Endothelial cell of umbilical vein (primary cell): ENCODE data around the gene NOSIP. TPM values are rescaled to one million over a fixed set of nuclear protein-coding genes. Genes with fewer than 3 reads are reported as not detected.

Source experiments
- BruUV-seq: library from RNA; stranded (reverse); fragments of 400-500 nt; replicated peaks from 2 replicates; lab custom pipeline; 2021; lab: Mats Ljungman, UMichigan
- CTCF ChIA-PET: fragments of 300-600, 350-600 bp; sonication (Branson Sonifier 250); formaldehyde crosslinking; loops from one replicate; lab custom pipeline; 2021; ENCODE audit warnings: antibody characterized with exemption, inconsistent platforms; lab: Charles Lee
- POLR2A ChIA-PET: fragments of 300-600, 350-600 bp; sonication (Branson Sonifier 250); formaldehyde crosslinking; loops from one replicate; lab custom pipeline; 2021; ENCODE audit warnings: antibody characterized with exemption, inconsistent platforms; lab: Charles Lee
- DNase-seq: peaks from one replicate; pipeline ENCODE4 v3.0.0-alpha.2; 2011; ENCODE audit warnings: low read depth, low spot score
- FAIRE-seq: peaks from 2 replicates; lab custom pipeline; 2011; peaks lifted over from hg19 to GRCh38; lab: Jason Lieb, UNC
- H2AFZ ChIP-seq: 2 replicates; pipeline ENCODE4 v1.6.0; 2012; ENCODE audit warnings: low read depth, low read length, control low read depth, inconsistent platforms
- H3K27ac ChIP-seq: 2 replicates; pipeline ENCODE4 v1.5.1; 2011; ENCODE audit warnings: low read depth, mild to moderate bottlenecking, control low read depth, low read length, moderate library complexity; ENCODE audit not compliant: insufficient read depth
- H3K27me3 ChIP-seq, 2 experiments: 2 replicates each; pipeline versions ENCODE4 v1.6.0 to v1.6.1; 2011; ENCODE audit warnings: low read length in 2 of 2, mixed read lengths in 1 of 2; ENCODE audit not compliant: control insufficient read depth in 2 of 2, insufficient read depth in 2 of 2
- H3K36me3 ChIP-seq, 2 experiments: 2 replicates in 1 of 2; 3 replicates in 1 of 2; pipeline ENCODE4 v1.5.1; 2011; ENCODE audit warnings: low read length in 2 of 2, mild to moderate bottlenecking in 1 of 2, moderate library complexity in 1 of 2; ENCODE audit not compliant: control insufficient read depth in 2 of 2, insufficient read depth in 2 of 2; ENCODE audit errors: extremely low read depth in 1 of 2
- H3K4me1 ChIP-seq: 3 replicates; pipeline ENCODE4 v1.5.1; 2011; ENCODE audit warnings: mild to moderate bottlenecking, low read length; ENCODE audit not compliant: control insufficient read depth, insufficient read depth; ENCODE audit errors: extremely low read depth
- H3K4me2 ChIP-seq: 2 replicates; pipeline ENCODE4 v1.6.1; 2011; ENCODE audit warnings: low read length, control low read depth, mixed read lengths; ENCODE audit not compliant: insufficient read depth
- H3K4me3 ChIP-seq, 3 experiments: fragments of 200-600 bp in 1 of 3; sonication (generic), shearing (Covaris generic) in 1 of 3; replicated peaks in 1 of 3; 2 replicates each; pipeline ENCODE4 v1.5.1; 2011 to 2016; ENCODE audit warnings: control low read depth in 3 of 3, low read length in 3 of 3, mild to moderate bottlenecking in 2 of 3, inconsistent platforms in 1 of 3, low read depth in 1 of 3, moderate library complexity in 1 of 3; ENCODE audit not compliant: insufficient read depth in 1 of 3
- H3K79me2 ChIP-seq: 2 replicates; pipeline ENCODE4 v1.6.0; 2012; ENCODE audit warnings: low read length, inconsistent platforms; ENCODE audit not compliant: control insufficient read depth, insufficient read depth
- H3K9ac ChIP-seq: replicated peaks from 2 replicates; pipeline ENCODE3; 2011; ENCODE audit warnings: low read length, control low read depth; ENCODE audit not compliant: insufficient read depth; ENCODE audit errors: extremely low read depth
- H3K9me1 ChIP-seq: replicated peaks from 3 replicates; pipeline ENCODE4 v1.6.0; 2011; ENCODE audit warnings: mild to moderate bottlenecking, low read length; ENCODE audit not compliant: control insufficient read depth, insufficient read depth; ENCODE audit errors: extremely low read depth
- H3K9me3 ChIP-seq: replicated peaks from 2 replicates; pipeline ENCODE4 v1.5.1; 2012; ENCODE audit warnings: low read length, inconsistent platforms; ENCODE audit not compliant: control insufficient read depth, insufficient read depth
- H4K20me1 ChIP-seq: replicated peaks from 2 replicates; pipeline ENCODE3; 2011; ENCODE audit warnings: mild to moderate bottlenecking, low read length; ENCODE audit not compliant: control insufficient read depth, insufficient read depth; ENCODE audit errors: extremely low read depth
- EZH2 ChIP-seq: IDR thresholded peaks from 2 replicates; pipeline ENCODE4 v1.6.1; 2012; ENCODE audit warnings: borderline replicate concordance, low read depth, mild to moderate bottlenecking, moderate library complexity, low read length, inconsistent platforms; ENCODE audit not compliant: severe bottlenecking
- FOS ChIP-seq: IDR thresholded peaks from 2 replicates; pipeline ENCODE4 v1.6.1; 2011; ENCODE audit warnings: mild to moderate bottlenecking, low read length, moderate library complexity, borderline replicate concordance; ENCODE audit not compliant: insufficient read depth
- GATA2 ChIP-seq: IDR thresholded peaks from 2 replicates; pipeline ENCODE4 v1.7.0; 2011; ENCODE audit warnings: low read depth, mild to moderate bottlenecking, moderate library complexity, mixed read lengths, low read length; ENCODE audit not compliant: insufficient read length, insufficient read depth
- JUN ChIP-seq: IDR thresholded peaks from 2 replicates; pipeline ENCODE4 v1.6.1; 2011; ENCODE audit warnings: borderline replicate concordance, low read depth; ENCODE audit not compliant: insufficient read length, insufficient read depth
- MYC ChIP-seq: IDR thresholded peaks from one replicate; pipeline ENCODE4 v1.6.1; 2011; ENCODE audit warnings: mild to moderate bottlenecking, low read depth, low read length
- POLR2A ChIP-seq: IDR thresholded peaks from 2 replicates; pipeline ENCODE4 v1.6.1; 2012; ENCODE audit warnings: low read depth, mild to moderate bottlenecking, control low read depth, low read length
- POLR2AphosphoS5 ChIP-seq: IDR thresholded peaks from 2 replicates; pipeline ENCODE4 v1.6.1; 2012; ENCODE audit warnings: low read depth, mild to moderate bottlenecking, control low read depth, low read length, moderate library complexity; ENCODE audit not compliant: insufficient read depth
- dilution Hi-C: fragments of 300-500 bp; cut with MboI; formaldehyde crosslinking; loops from one replicate; pipeline ENCODE4 v1.15.0; 2019; ENCODE audit warnings: low sequenced_read_pairs; ENCODE audit not compliant: extremely low pct_ligation_motif_present
- intact Hi-C: fragments of 100-400 bp; cut with micrococcal nuclease; formaldehyde crosslinking; loops from one replicate; pipeline ENCODE4 v1.10.0; 2022
- polyA plus RNA-seq, 4 experiments: library from polyadenylated mRNA; depleted of rRNA in 3 of 4; stranded (reverse) in 3 of 4; unstranded in 1 of 4; fragments of >200 nt; gene quantifications; 2 replicates each; pipeline versions ENCODE4 v1.2.1 to v1.2.3, GENCODE V29; 2011 to 2012; ENCODE audit warnings: missing spikeins in 1 of 4
- total RNA-seq: library from RNA; stranded (reverse); gene quantifications from 2 replicates; pipeline ENCODE4 v1.2.3, GENCODE V29; 2021
- TF ChIP-seq, protein P1 (sequence below), 2 donors: IDR thresholded peaks; 1 replicate in 1 of 2; 2 replicates in 1 of 2; pipeline ENCODE4 v1.5.1; 2011; ENCODE audit warnings: low read length in 2 of 2, mild to moderate bottlenecking in 2 of 2, moderate library complexity in 2 of 2, control low read depth in 1 of 2, inconsistent platforms in 1 of 2, low read depth in 1 of 2; ENCODE audit not compliant: insufficient read depth in 1 of 2; ENCODE audit errors: extremely low read depth in 1 of 2
- TF ChIP-seq, protein P2 (sequence below): IDR thresholded peaks from 2 replicates; pipeline ENCODE4 v1.6.1; 2011; ENCODE audit not compliant: insufficient read depth, insufficient read length

NOSIP gene
- total and polyA plus RNA-seq, 2 donors (not counting 3 experiments of a cell fraction or from before 2014, with no cell fraction given), result 77.5 to 128 TPM

DNA sequence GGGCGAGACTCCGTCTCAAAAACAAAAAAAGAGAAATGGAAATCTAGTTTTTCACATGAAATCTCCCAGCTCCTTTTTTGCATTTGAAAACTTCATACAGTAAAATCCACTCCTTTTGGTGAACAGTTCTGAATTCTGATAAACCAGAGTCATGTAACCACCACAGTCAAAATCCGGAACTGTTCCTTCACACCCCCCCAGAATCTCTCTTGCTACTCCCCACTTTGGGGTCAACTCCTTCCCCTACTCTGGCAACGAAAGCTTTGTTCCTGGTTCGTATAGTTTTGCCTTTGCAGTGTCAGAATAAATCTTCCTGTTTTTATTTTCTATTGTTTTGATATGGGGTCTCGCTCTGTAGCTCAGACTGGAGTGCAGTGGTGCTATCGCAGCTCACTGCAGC lies 28.8 kb downstream of the NOSIP start:
- CTCF ChIA-PET, result interaction anchor here (1.5 to 4.6 kb wide), 3 partner anchors 19 to 49 kb away, joined by 5 to 50 read pairs (median 12); no protein-coding TSS in a partner anchor
- TF ChIP-seq, protein P1, sequence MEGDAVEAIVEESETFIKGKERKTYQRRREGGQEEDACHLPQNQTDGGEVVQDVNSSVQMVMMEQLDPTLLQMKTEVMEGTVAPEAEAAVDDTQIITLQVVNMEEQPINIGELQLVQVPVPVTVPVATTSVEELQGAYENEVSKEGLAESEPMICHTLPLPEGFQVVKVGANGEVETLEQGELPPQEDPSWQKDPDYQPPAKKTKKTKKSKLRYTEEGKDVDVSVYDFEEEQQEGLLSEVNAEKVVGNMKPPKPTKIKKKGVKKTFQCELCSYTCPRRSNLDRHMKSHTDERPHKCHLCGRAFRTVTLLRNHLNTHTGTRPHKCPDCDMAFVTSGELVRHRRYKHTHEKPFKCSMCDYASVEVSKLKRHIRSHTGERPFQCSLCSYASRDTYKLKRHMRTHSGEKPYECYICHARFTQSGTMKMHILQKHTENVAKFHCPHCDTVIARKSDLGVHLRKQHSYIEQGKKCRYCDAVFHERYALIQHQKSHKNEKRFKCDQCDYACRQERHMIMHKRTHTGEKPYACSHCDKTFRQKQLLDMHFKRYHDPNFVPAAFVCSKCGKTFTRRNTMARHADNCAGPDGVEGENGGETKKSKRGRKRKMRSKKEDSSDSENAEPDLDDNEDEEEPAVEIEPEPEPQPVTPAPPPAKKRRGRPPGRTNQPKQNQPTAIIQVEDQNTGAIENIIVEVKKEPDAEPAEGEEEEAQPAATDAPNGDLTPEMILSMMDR (IDR thresholded peaks at IDR 0.05; ENCODE audit: extremely low read depth in 1 of 2, insufficient read depth in 1 of 2, low read depth in 1 of 2, low read length in 2 of 2), result no peak
- no peak for TF ChIP-seq EZH2
- TF ChIP-seq MYC, result no peak
- no peaks in the 10 kb centered on the region for H3K79me2 ChIP-seq
- intact Hi-C loops, result no loop called here
- no peak overlapping the region for H3K4me2 ChIP-seq
- no peaks in the 10 kb centered on the region for H3K9me3 ChIP-seq
- H3K9ac ChIP-seq, result no peak overlapping the region
- no peaks in the 10 kb centered on the region for H3K27me3 ChIP-seq
- peaks cover 24% of the 10 kb centered on the region for H3K4me1 ChIP-seq
- no peak for FAIRE-seq
- no peak overlapping the region for H3K4me3 ChIP-seq
- no peak overlapping the region for H2AFZ ChIP-seq
- H3K36me3 ChIP-seq, result peaks cover 4 to 6% of the 10 kb centered on the region in 2 experiments
- BruUV-seq, result no TSS peak
- DNase-seq, result no peak
- H3K27ac ChIP-seq, result no peak overlapping the region
- no peaks in the 10 kb centered on the region for H3K9me1 ChIP-seq
- dilution Hi-C loops, result no loop called here
- H4K20me1 ChIP-seq, result no peaks in the 10 kb centered on the region
- POLR2A ChIA-PET, result no interaction called here

DNA sequence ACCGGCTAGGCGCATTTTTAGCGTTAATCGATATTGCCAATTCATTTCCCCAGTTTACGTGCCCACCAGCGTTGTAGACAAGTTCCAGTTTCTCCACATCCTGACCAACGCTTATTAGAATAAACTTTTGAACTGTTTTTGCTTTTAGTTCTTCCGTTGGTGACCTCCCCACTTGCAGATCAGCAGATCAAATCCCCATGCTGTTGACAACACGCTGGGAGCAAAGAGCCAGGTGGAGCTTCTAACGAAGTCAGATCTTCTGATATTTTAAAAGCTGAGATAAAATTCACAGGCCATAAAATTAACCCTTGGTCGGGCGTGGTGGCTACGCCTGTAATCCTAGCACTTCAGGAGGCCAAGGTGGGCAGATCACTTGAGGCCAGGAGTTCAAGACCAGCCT lies 31.3 kb downstream of the NOSIP start:
- TF ChIP-seq EZH2 (no peak), POLR2A (no peak), JUN (no peak), GATA2 (no peak), FOS (no peak), POLR2AphosphoS5 (no peak), MYC (no peak)
- TF ChIP-seq, protein P2, sequence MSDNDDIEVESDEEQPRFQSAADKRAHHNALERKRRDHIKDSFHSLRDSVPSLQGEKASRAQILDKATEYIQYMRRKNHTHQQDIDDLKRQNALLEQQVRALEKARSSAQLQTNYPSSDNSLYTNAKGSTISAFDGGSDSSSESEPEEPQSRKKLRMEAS, result no peak
- TF ChIP-seq, protein P1 (IDR thresholded peaks at IDR 0.05; ENCODE audit: extremely low read depth in 1 of 2, insufficient read depth in 1 of 2, low read depth in 1 of 2, low read length in 2 of 2), result no peak
- H4K20me1 ChIP-seq, result no peaks in the 10 kb centered on the region
- no peaks in the 10 kb centered on the region for H3K79me2 ChIP-seq
- H3K9ac ChIP-seq, result no peak overlapping the region
- H2AFZ ChIP-seq, result no peak overlapping the region
- H3K27me3 ChIP-seq, result no peaks in the 10 kb centered on the region
- no peaks in the 10 kb centered on the region for H3K9me3 ChIP-seq
- no peak overlapping the region for H3K4me2 ChIP-seq
- no TSS peak for BruUV-seq
- H3K9me1 ChIP-seq, result no peaks in the 10 kb centered on the region
- no peak for DNase-seq
- peaks cover 9% of the 10 kb centered on the region for H3K4me1 ChIP-seq
- intact Hi-C loops (no loop called here), dilution Hi-C loops (no loop called here)
- H3K36me3 ChIP-seq, result no peaks in the 10 kb centered on the region
- no peak for FAIRE-seq
- POLR2A ChIA-PET, result interaction anchor here (1.2 to 1.6 kb wide), 2 partner anchors 46 to 53 kb away, joined by 3 to 4 read pairs; no protein-coding TSS in a partner anchor
- no peak overlapping the region for H3K27ac ChIP-seq
- no peak overlapping the region for H3K4me3 ChIP-seq
- CTCF ChIA-PET, result interaction anchor here (0.7 to 5.2 kb wide), 5 partner anchors 12 to 46 kb away, joined by 3 to 175 read pairs (median 6); no protein-coding TSS in a partner anchor
